Stimulated activated CD4-positive, alpha-beta T cell treated with anti-CD3 and anti-CD28 coated beads, Interleukin-1b, Interleukin-23, amount 100 ng/mL, for 4 hours (primary cell): ENCODE results near the gene RGS5.
"Not testable (repeated sequence)": the region's sequence is repeated elsewhere in the genome, so short reads cannot be mapped to it uniquely, and the experiment has no call there.

Experiments
- DNase-seq, 2 donors: peaks; one replicate each; pipeline ENCODE4 v3.0.0-alpha.2; 2020; ENCODE audit warnings: low read depth in 2 of 2

The RGS5 gene

GRCh38 chr1:163202833-163203451, at the start of gene RGS5:
TSS of gene RGS5 (minus strand) at chr1:163202916. CDS start at chr1:163202835, 81 bp downstream.
- DNase-seq = no peak

GRCh38 chr1:163250382-163250974, 47.8 kb upstream of the RGS5 start:
- DNase-seq = no peak

- DNase-seq = no peak
These were observed 45.3 kb upstream of the RGS5 start for GRCh38 chr1:163248064-163248463.

GRCh38 chr1:163244648-163245047, 41.9 kb upstream of the RGS5 start:
- not testable (repeated sequence) for DNase-seq

GRCh38 chr1:163241746-163242145, 39.0 kb upstream of the RGS5 start:
- no peak for DNase-seq

- DNase-seq = no peak
These were observed 38.0 kb upstream of the RGS5 start for GRCh38 chr1:163240705-163241104.

- not testable (repeated sequence) for DNase-seq
These were observed 30.9 kb upstream of the RGS5 start for GRCh38 chr1:163233643-163234042.

GRCh38 chr1:163231385-163231784, 28.7 kb upstream of the RGS5 start:
- no peak for DNase-seq

GRCh38 chr1:163230827-163231226, 28.1 kb upstream of the RGS5 start:
- no peak for DNase-seq

GRCh38 chr1:163228271-163228670, 25.6 kb upstream of the RGS5 start:
- not testable (repeated sequence) for DNase-seq

GRCh38 chr1:163227126-163227525, 24.4 kb upstream of the RGS5 start:
- DNase-seq = no peak

GRCh38 chr1:163213626-163214025, 10.9 kb upstream of the RGS5 start:
- no peak for DNase-seq

- no peak for DNase-seq
These were observed 9.0 kb upstream of the RGS5 start for GRCh38 chr1:163211667-163212066.

- DNase-seq = no peak
These were observed 2.8 kb upstream of the RGS5 start for GRCh38 chr1:163205513-163205912.

GRCh38 chr1:163203561-163203960, 845 bp upstream of the RGS5 start:
- no peak for DNase-seq

- DNase-seq = no peak
These were observed 810 bp downstream of the RGS5 start for GRCh38 chr1:163201906-163202305.

- no peak for DNase-seq
These were observed 5.7 kb downstream of the RGS5 start for GRCh38 chr1:163197022-163197421.

GRCh38 chr1:163196449-163196787, 6.3 kb downstream of the RGS5 start:
- no peak for DNase-seq

GRCh38 chr1:163195728-163196448, 6.8 kb downstream of the RGS5 start:
- no peak for DNase-seq

- no peak for DNase-seq
These were observed 11.4 kb downstream of the RGS5 start for GRCh38 chr1:163191301-163191700.

GRCh38 chr1:163188947-163189346, 13.8 kb downstream of the RGS5 start:
- no peak for DNase-seq

GRCh38 chr1:163187849-163188248, 14.9 kb downstream of the RGS5 start:
- no peak for DNase-seq

- DNase-seq = no peak
These were observed 15.9 kb downstream of the RGS5 start for GRCh38 chr1:163186862-163187261.
